ENCODE data around the gene ARFIP2.

The ARFIP2 gene

DNA sequence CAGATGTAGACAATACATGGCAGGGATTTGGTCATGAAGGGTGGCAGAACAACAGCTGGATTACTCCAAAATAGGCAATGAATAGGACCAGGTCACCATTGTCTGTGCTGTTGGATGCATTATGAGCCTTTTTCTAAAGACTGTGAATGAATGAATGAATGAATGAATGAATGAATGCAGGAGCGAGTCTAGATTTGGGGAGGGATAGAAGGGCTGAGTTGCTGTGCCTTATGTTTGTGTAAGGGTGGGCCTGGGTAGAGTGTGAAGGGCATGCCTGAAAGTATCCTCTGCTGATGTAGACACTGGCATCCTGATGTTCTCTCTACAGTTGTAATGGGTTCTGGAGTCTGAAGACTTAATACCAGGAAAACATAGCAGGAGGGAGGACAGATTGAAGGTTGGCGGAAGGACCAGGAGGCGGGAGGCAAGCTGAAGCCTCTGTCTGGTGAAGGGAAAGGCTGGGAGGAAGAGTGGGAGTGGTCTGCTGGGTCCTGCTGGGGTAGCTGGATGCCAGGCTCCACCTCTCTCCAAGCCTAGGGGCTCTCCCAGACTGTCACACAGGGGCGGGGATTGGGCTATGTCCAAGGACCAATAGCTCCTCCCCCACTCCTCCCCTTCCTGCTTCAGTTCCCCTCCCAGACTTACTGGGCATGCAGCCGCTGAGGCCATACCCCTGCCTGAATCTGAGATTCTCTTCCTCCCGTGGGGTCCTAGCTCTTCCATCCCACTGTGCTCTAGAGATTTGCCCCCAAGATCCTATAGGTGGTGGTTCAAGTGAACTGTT lies 12.2 kb downstream of the ARFIP2 start:
- H3K27ac ChIP-seq (ENCODE audit: low read length), result no peak overlapping the region
- TF ChIP-seq, protein P1, sequence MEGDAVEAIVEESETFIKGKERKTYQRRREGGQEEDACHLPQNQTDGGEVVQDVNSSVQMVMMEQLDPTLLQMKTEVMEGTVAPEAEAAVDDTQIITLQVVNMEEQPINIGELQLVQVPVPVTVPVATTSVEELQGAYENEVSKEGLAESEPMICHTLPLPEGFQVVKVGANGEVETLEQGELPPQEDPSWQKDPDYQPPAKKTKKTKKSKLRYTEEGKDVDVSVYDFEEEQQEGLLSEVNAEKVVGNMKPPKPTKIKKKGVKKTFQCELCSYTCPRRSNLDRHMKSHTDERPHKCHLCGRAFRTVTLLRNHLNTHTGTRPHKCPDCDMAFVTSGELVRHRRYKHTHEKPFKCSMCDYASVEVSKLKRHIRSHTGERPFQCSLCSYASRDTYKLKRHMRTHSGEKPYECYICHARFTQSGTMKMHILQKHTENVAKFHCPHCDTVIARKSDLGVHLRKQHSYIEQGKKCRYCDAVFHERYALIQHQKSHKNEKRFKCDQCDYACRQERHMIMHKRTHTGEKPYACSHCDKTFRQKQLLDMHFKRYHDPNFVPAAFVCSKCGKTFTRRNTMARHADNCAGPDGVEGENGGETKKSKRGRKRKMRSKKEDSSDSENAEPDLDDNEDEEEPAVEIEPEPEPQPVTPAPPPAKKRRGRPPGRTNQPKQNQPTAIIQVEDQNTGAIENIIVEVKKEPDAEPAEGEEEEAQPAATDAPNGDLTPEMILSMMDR (IDR thresholded peaks at IDR 0.05; ENCODE audit: low read depth, low read length), result no peak
- TF ChIP-seq EZH2phosphoT487 (IDR thresholded peaks at IDR 0.05; ENCODE audit: low read depth), result no peak
- H3K4me3 ChIP-seq (ENCODE audit: low read length), result peak overlapping the region; percentile 3; the same call in 1 of the 2 replicates
- H2AFZ ChIP-seq (ENCODE audit: low read depth, low read length), result 0 out of 2 replicates have a peak overlapping the region, but pooled peaks have one; percentile 39
- no peaks in the 10 kb centered on the region for H3K79me2 ChIP-seq (ENCODE audit: low read length)
- H3K9me3 ChIP-seq (ENCODE audit: insufficient read depth, low read length), result no peaks in the 10 kb centered on the region
- no peaks in the 10 kb centered on the region for H3K36me3 ChIP-seq (replicated peaks; ENCODE audit: low read depth, low read length)
- peak overlapping the region; percentile 37 for H3K4me2 ChIP-seq (ENCODE audit: low read length)
- H3K9ac ChIP-seq (ENCODE audit: low read length), result no peak overlapping the region; the same call in 1 of the 2 replicates
- 0 out of 2 replicates have a peak, but pooled peaks cover 3% of the 10 kb centered on the region for H3K27me3 ChIP-seq (ENCODE audit: low read depth, low read length)
- H4K20me1 ChIP-seq (ENCODE audit: insufficient read depth, low read length), result no peaks in the 10 kb centered on the region
- peaks cover 19% of the 10 kb centered on the region for H3K4me1 ChIP-seq (ENCODE audit: low read length)

DNA sequence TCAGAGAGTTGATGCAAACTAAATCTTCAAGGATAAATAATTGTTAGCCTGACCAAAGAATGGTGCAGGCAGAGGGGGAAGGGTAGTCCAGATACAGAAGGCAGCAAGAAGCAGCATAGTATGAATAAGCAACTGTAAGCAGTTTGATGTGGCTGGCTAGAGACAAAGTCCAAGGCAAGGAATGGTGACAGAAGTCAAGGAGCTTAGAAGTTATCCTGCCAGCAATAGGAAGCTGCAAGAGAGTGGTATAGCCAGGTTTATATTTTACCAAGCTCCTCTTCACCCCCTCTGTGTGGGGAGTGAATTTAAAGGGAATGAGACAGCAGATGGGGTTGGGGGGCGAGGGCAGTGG lies 22.1 kb downstream of the ARFIP2 start:
- Histone ChIP-seq H3K4me1 (ENCODE audit: low read length) (no peaks in the 10 kb centered on the region), H3K27ac (ENCODE audit: low read length) (no peak overlapping the region), H2AFZ (ENCODE audit: low read depth, low read length) (no peak overlapping the region), H3K27me3 (ENCODE audit: low read depth, low read length) (no peaks in the 10 kb centered on the region), H3K36me3 (replicated peaks; ENCODE audit: low read depth, low read length) (no peaks in the 10 kb centered on the region), H3K4me2 (ENCODE audit: low read length) (no peak overlapping the region), H4K20me1 (ENCODE audit: insufficient read depth, low read length) (no peaks in the 10 kb centered on the region), H3K79me2 (ENCODE audit: low read length) (no peaks in the 10 kb centered on the region), H3K4me3 (ENCODE audit: low read length) (no peak overlapping the region), H3K9me3 (ENCODE audit: insufficient read depth, low read length) (no peaks in the 10 kb centered on the region), H3K9ac (ENCODE audit: low read length) (no peak overlapping the region)
- TF ChIP-seq, protein P1 (IDR thresholded peaks at IDR 0.05; ENCODE audit: low read depth, low read length), result no peak
- TF ChIP-seq EZH2phosphoT487 (IDR thresholded peaks at IDR 0.05; ENCODE audit: low read depth), result no peak

DNA sequence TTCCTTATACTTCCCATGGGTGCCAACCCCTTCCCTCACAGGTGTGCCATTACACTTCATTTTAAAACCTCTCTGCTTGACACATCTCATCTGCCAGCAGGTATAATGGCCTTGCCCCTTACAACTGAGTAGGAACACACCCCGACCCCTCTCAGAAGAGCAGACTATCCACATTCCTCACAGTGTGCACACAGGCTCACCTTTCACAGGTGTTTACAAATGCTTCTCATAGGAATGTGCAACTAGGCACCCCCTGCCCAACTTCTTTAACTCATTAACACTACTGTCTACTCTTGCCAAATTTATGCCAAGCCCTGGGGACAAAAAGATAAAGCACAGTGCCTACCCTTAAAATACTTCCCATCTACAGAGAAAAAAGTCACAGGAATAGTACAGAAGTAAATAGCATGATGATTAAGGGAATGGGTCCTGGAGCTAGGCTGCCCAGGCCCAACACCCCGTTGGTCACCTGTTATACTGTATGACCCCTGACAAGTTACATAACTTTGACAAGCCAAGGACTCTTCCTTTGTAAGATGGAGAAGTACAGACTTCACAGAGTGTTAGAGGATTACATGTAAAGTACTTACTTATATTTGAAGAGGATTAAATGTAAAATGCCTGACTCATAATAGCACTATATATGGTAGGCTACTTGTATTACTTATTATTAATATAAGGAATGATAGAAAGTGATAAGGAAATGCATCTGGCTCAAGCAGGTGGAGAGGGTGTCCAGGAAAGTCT lies 22.6 kb downstream of the ARFIP2 start:
- Histone ChIP-seq H3K27me3 (ENCODE audit: low read depth, low read length) (no peaks in the 10 kb centered on the region), H3K36me3 (replicated peaks; ENCODE audit: low read depth, low read length) (no peaks in the 10 kb centered on the region), H2AFZ (ENCODE audit: low read depth, low read length) (no peak overlapping the region), H3K27ac (ENCODE audit: low read length) (no peak overlapping the region), H3K4me1 (ENCODE audit: low read length) (no peaks in the 10 kb centered on the region), H3K9me3 (ENCODE audit: insufficient read depth, low read length) (no peaks in the 10 kb centered on the region), H3K4me3 (ENCODE audit: low read length) (no peak overlapping the region), H3K79me2 (ENCODE audit: low read length) (no peaks in the 10 kb centered on the region), H3K9ac (ENCODE audit: low read length) (no peak overlapping the region), H3K4me2 (ENCODE audit: low read length) (no peak overlapping the region), H4K20me1 (ENCODE audit: insufficient read depth, low read length) (no peaks in the 10 kb centered on the region)
- no peak for TF ChIP-seq EZH2phosphoT487 (IDR thresholded peaks at IDR 0.05; ENCODE audit: low read depth)
- TF ChIP-seq, protein P1 (IDR thresholded peaks at IDR 0.05; ENCODE audit: low read depth, low read length), result no peak

DNA sequence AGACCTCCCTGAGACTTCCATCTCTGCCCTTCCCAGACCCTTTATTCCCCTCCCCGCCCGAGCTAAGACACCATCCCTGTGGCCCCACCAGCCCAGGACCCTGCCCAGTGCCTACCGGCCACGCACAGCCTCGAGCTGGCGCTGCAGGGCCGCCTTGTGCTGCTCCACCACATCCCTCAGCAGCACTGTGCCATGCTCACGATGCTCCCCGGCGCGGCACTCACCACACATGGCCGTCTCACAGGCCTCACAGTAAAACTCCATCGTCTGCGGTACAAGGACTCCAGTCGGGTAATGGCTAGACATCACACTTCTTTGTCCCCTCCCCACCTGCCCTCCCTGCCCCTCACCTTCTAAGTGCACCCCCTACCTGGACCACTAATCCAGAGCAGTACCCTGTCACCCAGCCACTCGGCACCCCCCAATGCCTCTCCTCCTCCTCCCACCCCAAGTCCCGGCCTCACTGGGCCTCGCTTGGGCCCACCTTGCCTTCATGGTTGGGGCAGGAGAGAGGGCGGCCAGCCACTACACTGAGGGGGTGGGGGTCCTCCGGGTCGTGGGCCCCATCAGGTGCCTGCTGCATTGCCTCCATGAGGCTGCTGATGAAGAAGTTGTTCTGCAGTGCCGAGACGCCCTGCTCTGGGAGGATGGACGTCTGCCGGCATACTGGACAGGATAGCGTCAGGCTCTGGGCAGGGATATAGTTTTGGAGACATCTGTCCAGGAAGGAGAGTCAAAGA lies 23.4 kb downstream of the ARFIP2 start:
- no peaks in the 10 kb centered on the region for H3K27me3 ChIP-seq (ENCODE audit: low read depth, low read length)
- TF ChIP-seq, protein P1 (IDR thresholded peaks at IDR 0.05; ENCODE audit: low read depth, low read length), result no peak
- TF ChIP-seq EZH2phosphoT487 (IDR thresholded peaks at IDR 0.05; ENCODE audit: low read depth), result no peak
- H4K20me1 ChIP-seq (ENCODE audit: insufficient read depth, low read length), result no peaks in the 10 kb centered on the region
- no peak overlapping the region for H3K4me2 ChIP-seq (ENCODE audit: low read length)
- H3K79me2 ChIP-seq (ENCODE audit: low read length), result no peaks in the 10 kb centered on the region
- H3K4me1 ChIP-seq (ENCODE audit: low read length), result no peaks in the 10 kb centered on the region
- H3K27ac ChIP-seq (ENCODE audit: low read length), result no peak overlapping the region
- H3K36me3 ChIP-seq (replicated peaks; ENCODE audit: low read depth, low read length), result no peaks in the 10 kb centered on the region
- H3K9me3 ChIP-seq (ENCODE audit: insufficient read depth, low read length), result no peaks in the 10 kb centered on the region
- H3K9ac ChIP-seq (ENCODE audit: low read length), result no peak overlapping the region
- no peak overlapping the region for H3K4me3 ChIP-seq (ENCODE audit: low read length)
- H2AFZ ChIP-seq (ENCODE audit: low read depth, low read length), result no peak overlapping the region
